NCI-H1092 treated with DMSO at 0.1 percent for 48 hours (cell line): Measurements from ENCODE around the gene VAMP8.
"Not testable (repeated sequence)": the region's sequence is repeated elsewhere in the genome, so short reads cannot be mapped to it uniquely, and the experiment has no call there.

Experiments
- DNase-seq: peaks from one replicate; lab custom pipeline; 2025; lab: John Stamatoyannopoulos, UW

VAMP8 gene

GRCh38 chr2:85598594-85599340 is 21.4 kb downstream of the VAMP8 start:
- no peak for DNase-seq

DNA sequence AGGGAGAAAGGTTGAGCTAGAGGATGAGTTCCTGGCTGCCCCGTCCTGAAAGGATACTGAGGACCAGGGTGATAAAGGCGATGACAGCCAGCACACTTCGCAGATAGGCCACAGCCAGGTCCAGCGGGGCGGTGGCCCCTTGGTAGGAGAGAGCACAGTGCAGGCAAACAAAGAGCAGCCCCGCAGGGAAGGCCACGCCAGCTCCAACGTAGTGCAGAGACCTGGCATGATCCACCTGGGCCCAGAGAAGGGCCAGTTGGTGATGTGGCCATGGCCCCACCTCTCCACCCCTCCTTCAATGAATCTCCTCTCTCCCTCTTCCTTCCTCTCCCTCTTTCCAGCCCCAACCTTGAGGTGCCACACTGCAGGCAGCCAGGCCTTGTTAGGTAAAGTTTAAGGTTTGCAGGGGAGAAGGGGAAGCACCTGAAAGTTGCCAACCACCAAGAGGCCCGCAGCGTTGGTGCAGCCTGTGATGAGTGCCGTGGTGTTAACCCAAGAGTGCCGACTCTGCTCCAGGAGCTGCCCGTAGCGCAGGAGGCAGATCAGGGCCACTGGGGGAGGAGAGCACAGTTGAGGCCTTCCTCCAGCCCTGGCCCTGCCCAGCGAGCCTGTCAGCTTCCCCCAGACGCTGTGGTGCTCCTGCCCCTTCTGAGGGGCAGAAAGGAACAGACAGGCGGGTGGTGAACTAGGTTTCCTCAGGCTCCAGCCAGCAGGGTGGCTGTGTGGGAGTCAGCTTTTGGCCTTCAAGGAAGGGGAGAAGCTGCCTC is 22.3 kb downstream of the VAMP8 start:
- DNase-seq = no peak

- no peak for DNase-seq
Observed at GRCh38 chr2:85600235-85600575, 22.8 kb downstream of the VAMP8 start.

GRCh38 chr2:85600951-85601770 is 23.8 kb downstream of the VAMP8 start:
- DNase-seq = no peak

DNA sequence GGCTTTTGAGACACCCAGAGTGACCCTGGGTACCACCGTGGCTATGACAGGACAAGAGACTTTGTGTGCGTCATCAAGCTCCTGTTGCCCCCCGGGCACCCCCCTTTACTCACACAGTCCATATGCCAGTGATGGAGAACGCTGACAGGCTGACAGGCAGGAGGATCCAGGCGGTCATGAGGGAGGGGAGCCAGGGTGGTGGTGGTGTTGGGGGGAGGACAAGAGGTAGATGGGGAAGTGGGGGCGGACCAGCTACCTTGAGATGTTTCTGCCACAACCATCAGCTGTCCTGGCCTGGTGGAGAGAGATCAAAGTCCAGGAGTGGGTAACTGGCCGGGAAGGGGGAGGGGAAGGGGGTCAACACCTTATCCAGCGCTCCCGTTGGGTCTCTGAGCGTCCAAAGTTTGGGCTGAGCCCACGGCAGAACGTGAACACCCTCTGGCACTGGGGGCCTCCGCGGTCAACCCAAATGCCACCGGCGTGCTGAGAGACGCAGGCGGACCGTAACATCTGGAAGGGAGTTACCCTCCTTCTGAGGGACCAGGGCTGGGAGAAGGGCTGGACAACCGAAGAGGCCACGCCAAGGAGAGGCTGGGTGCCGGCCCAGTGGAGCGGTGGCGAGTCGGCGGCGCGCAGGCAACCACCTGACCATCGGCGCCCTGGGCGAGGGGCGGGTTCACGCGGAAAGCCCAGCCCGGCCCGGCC is 24.5 kb downstream of the VAMP8 start:
- no peak for DNase-seq

- peak; percentile 66 for DNase-seq
Observed at GRCh38 chr2:85602476-85603234, 25.3 kb downstream of the VAMP8 start, which contains the start of gene TMEM150A. TMEM150A (minus strand) TSS chr2:85602698; CDS start chr2:85601948, 750 bp downstream.

- not testable (repeated sequence) for DNase-seq
Observed at GRCh38 chr2:85604133-85604444, 26.7 kb downstream of the VAMP8 start.

DNA sequence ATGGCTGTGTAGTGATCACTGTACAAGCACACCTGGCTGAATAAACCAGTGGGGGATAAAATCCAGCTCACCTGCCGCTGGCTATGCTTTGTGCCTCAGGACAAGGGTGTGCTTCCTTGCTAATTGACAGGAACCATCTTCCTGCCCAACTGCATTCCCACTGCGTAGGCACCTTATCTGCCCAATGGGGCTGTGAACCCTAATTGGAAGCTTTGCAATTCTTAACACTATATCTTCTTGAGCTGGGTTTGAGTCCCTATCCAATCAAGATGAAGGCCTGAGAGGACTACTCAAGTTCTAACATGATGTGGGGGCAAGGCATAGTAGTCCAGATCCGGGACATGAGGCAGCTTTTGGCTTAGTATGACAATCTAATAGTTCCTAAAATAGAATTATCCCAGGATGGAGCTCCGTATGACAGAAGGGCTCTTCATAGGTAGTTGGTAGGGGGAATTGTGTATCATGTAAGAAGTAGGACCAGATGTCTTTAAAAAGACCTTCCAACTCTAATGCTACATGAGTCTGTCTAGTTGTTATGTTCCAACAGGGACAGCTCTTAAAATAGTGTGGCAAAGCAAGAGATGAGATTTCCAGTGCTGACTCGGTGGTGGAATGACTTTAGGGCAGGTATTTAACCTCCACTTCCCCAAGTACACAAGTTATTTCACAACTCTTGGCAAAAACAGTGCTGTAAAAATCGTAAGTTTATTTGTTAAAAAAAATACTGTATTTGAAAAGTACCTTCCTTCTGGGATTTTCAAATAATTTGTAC is 27.4 kb downstream of the VAMP8 start:
- DNase-seq = no peak

- DNase-seq = no peak
Observed at GRCh38 chr2:85605406-85606115, 28.2 kb downstream of the VAMP8 start.

GRCh38 chr2:85606116-85606455 is 28.7 kb downstream of the VAMP8 start:
- no peak for DNase-seq

GRCh38 chr2:85607268-85608215 is 30.2 kb downstream of the VAMP8 start:
- DNase-seq = no peak

GRCh38 chr2:85611217-85611704 is 33.9 kb downstream of the VAMP8 start:
- DNase-seq = no peak

DNA sequence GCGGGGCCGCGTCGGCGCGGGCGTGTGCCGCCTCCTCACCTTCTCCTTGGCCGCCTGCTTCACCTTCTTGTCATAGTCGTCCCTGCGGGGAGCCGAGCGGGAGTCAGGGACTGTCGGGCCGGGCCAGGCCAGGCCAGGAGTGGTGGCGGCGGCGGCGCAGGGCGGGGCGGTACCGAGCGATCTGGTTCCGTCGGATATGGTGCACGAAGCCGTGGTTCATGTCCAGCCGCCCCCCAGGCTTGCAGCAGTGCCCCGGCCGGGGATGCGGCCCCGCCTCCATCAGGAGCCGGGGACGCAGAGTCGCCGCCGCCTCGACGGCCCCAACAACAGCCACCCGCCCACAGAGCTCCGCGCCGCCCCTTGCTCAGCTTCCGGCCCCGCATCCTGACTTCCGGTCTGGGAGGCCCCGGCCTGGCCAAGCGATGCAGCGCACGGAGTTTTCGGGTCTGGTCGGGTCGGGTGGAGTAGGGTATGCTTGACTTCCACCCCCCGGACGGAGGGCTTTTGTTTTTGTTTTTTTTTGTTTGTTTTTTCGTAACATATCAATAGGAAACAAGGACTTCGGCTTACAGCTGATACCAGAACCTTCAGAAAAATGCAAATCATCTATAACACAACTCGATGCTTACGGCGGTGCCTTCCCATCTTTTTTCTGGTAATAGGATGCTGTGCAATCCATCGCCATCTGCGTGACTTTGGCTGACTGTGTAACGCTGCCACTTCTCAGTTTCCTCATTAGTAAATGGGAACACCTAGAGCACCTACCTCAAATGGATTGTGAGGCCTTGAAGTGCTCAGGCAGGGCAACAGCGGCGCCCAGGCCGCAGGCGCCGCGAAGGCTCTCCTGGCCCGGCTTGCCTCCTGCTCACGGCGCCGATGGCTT is 34.6 kb downstream of the VAMP8 start, which contains the start of gene C2orf68:
TSS of gene C2orf68 (minus strand) at position 362 of the 883 bp plus-strand sequence. CDS start at position 280, 82 bp downstream.
- DNase-seq = peak; percentile 73

GRCh38 chr2:85613717-85614515 is 36.5 kb downstream of the VAMP8 start:
- DNase-seq = no peak

DNA sequence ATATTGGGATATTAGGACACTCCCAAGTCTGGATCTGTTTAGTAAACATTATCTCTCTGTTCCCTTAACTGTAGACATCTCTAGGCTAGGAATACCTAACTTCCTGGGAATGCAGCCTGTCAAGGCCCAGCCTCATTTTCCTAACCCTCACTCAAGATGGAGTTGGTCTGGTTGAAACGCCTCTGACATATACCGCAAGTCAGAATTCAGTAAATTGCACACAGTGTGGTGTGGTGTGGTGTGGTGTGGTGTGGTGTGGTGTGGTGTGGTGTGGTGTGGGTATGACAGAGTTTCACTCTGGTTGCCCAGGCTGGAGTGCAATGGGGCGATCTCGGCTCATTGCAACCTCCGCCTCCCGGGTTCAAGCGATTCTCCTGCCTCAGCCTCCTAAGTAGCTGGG is 37.4 kb downstream of the VAMP8 start:
- DNase-seq = not testable (repeated sequence)

- no peak for DNase-seq
Observed at GRCh38 chr2:85615413-85615728, 38.0 kb downstream of the VAMP8 start.

- DNase-seq = not testable (repeated sequence)
Observed at GRCh38 chr2:85617723-85618122, 40.3 kb downstream of the VAMP8 start.
